GM18861 (cell line): ENCODE data around the gene TTBK2.
"Not testable (repeated sequence)": the region's sequence is repeated elsewhere in the genome, so short reads cannot be mapped to it uniquely, and the experiment has no call there.

Experiments
- ATAC-seq: cut with Tn5 transposase; IDR thresholded peaks from one replicate; pipeline ENCODE4 v1.9.1; 2021; ENCODE audit not compliant: unreplicated experiment

Gene TTBK2

DNA sequence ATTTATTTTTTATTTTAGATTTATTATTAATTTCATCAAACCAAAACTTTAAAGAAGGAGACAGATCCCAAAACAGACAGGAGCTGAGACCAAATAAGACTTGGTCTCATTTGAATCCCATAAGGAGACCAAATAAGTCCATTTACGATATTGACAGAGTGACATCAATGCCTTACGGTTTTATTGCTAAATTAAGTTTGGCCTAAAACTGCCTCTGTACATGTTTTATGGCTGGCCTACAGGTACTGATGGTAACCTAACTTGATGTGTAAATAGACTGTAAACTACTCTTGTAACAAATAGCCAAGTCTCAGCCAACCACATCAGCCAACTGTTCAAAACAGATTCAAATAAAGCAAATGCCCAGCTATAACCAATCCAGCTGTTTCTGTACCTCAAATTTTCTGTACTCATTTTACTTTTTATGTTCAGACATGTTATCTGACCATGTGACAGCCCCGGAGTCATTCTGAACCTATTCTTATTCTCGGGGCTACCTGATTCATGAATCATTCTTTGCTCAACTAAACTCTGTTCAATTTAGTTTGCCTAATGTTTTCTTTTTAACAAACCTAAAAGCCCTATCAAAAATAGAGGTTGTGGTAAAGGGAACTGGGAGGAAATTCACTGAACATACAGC is 94.2 kb downstream of the TTBK2 start:
- no peak for ATAC-seq

DNA sequence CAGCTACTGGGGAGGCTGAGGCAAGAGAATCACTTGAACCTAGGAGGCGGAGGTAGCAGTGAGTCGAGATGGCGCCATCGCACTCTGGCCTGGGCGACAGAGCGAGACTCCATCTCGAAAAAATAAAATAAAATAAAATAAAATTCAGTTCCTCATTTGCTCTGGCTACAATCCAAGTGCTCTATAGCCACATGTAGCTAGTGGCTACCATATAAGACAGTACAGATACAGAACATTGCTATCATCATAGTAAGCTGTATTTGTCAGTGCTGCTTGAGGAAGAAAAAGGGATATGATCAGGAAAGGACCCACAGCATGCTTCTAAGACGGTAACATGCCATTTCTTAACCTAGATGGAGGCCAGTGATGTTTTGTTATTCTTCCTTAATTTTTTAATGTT is 95.0 kb downstream of the TTBK2 start:
- no peak for ATAC-seq

DNA sequence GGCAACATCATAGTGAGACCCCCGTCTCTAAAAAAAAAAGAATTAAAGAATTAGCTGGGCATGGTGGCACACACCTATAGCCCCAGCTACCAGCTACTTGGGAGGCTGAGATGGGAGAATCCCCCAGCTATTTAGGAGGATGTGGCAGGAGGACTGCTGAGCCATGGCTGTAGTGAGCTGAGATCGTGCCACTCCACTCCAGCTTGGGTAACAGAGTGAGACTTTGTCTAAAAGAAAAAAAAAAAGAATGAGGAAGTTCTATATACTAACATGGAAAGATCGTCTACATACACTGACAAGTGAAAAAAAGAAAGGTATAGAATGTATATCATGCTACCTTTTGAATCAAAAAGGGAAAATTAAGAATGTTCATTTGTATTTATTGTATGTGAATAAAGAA is 99.8 kb downstream of the TTBK2 start:
- no peak for ATAC-seq

DNA sequence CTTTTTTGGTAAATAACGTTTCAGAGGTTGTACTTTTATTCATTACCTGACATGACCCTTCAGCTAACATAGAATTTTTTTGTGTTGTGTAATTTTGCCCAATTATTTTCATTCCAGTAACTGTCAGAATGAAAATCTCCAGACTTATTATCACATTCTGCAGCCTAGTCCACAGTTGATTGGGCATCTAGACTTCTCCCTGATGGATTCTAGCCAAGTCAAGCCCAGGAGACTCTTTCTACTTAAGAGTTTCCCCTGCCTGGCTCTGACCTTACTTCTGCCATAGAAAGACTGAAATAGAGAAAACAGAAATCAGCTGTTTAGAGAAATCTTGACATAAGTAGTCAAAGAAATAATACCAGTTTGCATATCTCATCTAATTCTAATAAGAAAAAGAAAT is 100.8 kb downstream of the TTBK2 start:
- ATAC-seq = no peak

DNA sequence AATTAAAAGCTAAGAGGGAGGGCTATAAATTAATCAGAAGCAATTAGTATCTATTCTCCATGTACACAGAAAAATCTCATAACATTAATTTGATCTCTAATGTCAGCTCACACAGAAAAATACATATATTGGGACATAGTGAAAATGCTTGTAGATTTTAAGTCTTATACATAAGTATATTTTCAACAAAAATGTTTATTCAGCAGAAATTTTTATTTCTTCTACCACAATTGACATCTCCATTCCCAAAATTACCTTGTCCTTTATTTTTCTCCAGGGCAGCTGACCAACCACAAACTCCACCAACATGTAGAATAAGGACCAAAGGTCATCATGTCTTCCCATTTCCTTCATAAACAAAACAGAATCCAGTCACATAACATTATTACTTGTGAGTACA is 109.1 kb downstream of the TTBK2 start:
- ATAC-seq = no peak

DNA sequence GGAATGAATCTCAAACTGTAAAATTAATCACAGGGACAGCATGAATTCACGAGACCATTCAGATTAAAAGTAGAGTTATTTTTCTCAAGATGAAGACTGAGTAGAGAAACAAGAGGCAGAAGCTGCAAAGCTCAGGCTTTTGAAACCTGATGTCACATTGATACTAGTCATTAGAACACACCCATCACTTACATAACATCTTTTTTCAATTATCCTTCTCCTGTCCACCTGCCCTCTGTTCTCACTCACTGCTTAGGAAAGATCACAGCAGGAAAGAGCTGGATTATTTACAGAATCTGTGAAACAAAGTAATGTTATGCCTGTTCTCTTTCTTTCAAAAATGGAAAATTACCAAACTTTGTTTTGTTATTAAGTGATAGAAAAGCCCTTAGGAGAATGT is 111.7 kb downstream of the TTBK2 start:
- no peak for ATAC-seq

DNA sequence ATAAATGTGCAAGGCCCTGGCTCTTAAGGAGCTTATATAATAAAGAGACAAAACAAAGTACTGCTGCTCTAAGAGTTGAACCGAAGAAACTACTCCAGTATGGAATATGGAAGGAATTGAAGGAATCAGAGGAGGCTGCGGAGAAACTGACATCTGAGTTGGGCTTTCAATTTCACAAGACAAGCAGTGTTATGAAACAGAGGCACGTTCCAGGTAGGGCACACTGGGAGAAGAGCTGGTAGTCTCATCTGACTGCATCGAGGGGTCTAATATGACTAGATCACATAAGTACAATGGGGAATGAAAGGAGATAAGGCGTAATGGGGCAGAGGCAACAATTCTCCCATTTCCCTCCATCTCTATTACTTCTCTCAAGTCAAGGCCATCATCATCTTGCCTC is 115.3 kb downstream of the TTBK2 start:
- no peak for ATAC-seq

DNA sequence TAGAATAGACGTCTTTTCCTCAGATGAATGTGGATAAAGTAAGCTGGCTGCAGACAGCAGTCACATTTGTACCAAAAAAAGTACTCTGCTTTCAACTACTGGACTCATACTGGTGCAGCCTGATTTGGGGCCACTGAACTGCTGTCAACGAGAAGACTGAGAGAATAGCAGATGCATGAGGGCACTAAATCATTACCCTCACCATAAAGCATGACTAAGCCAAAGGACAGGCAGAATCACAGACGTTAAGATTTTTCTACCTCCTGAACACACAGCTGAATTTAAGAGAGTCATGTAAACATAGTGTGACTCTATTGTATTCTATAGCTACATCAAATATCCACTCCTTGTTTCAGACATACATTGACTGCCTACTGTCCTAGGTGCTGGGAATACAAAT is 115.8 kb downstream of the TTBK2 start:
- ATAC-seq = no peak

DNA sequence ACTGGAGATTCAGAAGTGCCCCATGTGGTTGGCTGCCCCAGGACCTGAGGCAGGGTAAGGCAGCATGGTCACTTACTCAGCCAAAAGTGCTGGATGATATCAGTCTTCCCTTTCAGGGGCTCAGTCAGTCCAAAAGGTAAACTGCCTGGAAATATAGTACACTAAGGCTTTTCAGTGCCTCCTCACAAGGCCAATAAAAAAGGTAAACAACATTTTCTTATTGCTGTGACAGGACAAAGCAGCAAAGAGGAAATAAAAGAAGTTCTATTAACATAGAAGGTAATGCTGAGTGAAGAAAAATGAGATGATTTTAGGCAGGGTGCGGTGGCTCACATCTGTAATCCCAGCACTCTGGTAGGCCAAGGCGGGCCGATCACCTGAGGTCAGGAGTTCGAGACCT is 117.1 kb downstream of the TTBK2 start:
- no peak for ATAC-seq

DNA sequence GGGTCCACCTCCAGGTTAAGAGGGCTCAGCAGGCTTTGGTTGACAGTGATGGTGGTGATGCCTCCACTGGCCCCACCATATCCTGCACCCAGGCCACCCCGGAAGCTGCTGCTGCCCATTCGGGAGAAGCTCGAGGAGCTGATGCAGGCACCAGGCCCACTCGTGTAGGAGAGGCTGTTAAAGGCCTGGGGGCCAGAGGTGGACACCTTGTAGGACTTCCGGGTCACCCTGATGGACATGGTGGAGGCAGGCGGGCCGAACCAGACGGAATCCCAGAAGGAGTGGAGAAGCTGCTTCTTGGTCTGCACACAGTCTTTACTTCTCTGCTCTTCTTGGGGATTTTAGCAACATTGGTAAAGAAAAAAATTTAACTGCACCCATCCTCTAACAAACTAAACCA is 118.4 kb downstream of the TTBK2 start:
- ATAC-seq = no peak

DNA sequence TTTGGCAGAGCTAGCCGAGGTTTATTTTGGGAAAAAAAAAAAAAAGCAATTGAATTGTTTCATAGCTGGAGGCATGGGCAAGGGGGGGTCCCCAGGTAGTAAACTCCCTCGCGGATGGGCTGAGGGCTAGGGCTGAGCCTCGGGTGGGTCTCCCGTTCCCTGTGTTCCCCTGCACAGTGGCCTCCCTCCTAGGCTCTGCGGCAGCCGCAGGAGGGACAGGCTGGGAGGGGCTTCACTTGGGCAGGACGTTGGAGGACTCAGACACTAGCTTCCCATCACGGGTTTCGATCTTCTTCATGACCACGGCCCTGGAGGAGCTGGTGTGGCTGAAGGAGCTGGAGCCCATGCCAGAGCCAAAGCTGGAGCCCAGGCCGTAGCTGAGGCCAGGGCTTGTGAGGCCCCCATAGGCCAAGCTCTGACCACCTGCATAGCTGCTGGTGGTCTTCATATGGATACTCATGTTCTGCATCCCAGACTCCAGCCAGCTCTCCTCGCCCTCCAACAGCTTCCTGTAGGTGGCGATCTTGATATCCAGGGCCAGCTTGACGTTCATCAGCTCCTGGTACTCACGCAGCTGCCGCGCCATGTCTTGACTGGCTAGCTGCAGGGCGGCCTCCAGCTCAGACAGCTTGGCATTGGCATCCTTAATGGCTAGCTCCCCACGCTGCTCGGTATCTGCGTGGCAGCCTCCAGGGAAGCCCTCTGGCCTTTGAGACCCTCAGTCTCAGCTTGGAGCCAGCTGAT is 119.7 kb downstream of the TTBK2 start:
- ATAC-seq = no peak

DNA sequence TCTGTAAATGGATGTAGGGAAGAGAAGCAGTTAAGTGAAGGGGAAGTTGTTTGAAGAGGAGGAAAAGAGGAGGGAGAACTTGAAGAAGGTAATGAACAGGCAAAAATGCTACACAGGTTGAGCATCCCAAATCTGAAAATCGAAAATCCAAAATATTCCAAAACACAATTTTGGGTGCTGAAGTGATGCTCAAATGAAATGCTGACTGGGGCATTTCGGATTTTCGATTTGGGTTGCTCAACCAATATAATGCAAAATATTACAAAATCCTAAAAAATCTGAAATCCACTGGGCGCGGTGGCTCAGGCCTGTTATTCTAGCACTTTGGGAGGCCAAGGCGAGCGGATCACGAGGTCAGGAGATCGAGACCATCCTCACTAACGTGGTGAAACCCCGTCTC is 121.8 kb downstream of the TTBK2 start:
- ATAC-seq = no peak

DNA sequence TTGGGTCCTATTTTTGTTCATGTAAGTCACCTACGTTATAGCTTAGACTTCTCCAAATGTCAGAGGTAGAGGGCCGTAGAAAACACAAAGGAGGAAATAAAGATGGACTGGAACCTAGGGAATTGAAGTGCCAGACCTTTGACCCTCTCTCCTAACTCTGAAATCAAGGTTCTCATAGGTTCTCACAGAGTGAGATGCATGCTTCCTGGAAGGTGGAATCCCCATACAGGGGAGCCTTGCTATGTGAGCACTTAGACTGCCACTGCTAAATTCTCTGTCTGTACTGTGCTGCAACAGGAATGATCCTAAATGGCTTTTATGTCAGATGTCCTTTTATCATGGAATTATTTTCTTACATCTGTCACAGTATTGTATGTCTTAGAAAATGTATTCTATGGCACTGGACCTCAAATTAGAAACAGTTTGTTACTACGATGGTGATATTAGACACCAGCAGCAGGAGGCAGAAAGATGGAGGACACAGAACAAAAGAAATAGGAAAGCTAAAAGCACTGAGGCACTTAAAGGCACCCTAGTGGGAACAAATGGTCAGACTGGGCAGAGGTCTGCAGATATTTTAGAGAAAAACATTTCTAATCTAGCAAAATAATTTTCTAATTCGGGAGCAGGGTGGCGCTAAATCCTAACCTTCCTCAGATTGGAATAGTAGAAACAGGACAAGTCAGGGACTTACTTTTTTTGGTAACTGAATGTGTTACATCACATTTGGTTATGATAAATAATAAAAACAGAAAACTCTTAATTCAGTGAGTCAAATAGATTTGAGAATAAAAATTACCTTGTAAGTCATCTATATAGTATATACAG is 123.4 kb downstream of the TTBK2 start:
- no peak for ATAC-seq

DNA sequence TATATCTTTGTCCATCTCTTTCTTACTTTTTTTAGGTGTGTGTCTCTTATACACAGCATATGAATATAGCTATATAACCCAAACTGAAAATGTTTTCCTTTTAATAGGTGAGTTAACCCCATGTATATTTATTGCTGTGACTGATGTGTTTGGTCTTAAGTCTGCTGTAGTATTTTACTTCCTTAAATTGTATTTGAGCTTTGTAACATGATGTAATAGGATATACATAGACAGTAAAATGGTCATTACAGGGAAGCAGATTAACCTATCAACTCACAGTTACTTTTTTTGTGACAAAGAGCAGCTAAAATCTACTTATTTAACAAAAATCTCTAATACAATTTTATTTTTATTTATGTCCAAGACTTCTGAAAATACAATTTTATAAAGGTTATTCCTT is 131.9 kb downstream of the TTBK2 start:
- ATAC-seq = no peak

DNA sequence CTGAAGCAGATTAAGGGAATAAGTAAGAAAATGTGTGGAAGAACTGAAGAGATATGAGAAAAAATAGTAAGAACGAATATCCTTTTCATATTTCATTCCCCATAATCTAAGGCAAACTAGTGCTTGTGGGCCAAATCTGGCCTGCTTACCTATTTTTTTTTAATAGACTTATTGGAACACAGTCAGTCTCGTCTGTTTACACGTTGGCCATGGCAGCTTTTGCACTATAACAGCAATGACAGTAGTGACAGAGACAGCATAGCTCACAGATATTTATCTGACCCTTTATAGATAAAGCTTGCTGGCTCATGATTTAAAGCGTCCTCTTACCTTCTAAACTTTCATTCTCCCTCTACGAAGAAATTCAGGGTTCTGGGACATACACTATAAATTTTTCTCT is 133.6 kb downstream of the TTBK2 start:
- ATAC-seq = no peak

DNA sequence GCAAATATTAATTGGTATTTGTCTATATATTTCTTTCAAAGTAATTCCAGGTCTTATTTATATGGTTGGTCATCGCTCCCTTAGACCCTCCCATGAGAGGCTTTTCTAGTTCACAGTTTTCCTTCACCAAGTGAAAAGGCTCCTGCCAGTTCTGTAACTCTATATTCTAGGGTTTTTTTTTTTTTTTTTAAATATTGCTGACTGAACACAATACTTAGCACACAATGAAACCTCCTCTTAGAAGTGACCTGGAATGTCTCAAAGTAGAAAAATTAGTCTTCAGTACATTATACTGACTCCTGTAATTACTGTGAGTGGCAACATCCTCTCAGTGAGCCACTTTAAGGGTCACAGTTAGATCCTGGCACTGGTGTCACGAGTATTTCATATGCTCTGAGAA is 135.0 kb downstream of the TTBK2 start:
- no peak for ATAC-seq

DNA sequence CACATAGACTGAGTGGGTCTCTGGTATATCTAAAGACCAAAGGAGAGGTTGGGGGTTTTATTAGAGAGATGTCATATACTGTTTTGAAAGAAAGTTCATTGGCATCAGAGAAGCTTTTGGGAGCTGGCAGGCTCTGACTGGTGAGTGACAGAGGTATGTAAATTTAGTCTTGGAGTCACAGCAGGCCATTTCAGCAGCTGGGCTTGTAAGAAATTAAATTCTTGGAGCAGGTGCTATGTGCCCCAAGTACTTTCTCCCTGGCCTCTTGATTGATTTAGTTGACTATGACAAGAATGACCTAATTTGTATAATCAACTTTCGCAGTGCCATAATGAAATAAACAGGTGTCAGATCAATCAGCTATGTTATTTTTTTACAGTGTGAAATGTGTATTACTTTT is 135.9 kb downstream of the TTBK2 start:
- ATAC-seq = no peak

DNA sequence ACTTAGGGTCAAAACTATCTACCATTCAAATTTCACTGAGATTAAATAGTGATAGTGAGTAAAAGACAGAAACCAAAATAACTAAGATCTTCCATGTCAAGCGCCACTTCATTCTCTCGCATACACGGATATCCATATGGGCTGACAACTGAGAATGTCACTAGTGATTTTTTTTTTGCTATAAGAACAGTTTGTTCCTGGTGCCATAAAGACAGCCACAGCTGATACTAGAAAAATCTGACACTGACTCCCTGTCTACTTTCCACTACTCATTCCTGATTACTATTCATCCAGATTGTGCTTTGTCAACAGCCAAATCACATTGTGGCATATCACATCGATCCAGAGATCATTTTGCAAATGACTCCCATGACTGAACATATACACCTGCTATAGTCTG is 137.9 kb downstream of the TTBK2 start:
- ATAC-seq = no peak

DNA sequence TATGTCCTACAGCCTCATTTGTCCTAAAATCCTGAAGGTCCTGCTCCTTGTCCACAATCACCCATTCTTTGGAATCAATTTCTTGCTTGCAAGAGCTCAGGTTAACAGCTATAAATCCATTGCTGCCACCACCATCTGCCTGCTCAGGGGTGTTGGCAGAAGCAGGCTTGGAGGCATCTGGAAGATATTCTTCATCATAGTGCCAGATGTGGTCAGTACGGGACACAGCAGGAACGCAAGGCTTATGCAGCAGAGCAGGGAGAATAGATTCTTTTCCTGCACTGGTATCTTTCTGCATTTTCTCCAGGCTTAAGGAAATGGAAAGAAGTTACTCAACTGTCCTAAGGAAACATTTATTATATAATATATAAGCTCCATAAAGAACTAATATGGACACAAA is 145.2 kb downstream of the TTBK2 start:
- ATAC-seq = no peak

DNA sequence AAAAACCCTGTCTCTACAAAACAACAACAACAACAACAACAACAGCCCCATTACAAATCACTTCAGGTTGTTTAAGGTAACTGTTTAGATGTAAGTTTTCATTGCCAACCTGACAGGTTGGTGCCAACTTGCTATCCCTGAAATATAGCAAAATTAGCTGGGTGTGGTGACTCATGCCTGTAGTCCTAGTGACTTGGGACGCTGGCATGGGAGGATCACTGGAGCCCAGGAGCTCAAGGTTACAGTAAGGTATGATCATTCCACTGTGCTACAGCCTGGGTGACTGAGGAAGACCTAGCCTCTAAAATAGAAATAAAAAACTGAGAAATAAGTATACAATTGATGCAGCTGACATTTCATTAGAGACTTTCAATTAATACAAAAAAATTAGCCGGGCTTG is 147.7 kb downstream of the TTBK2 start:
- no peak for ATAC-seq

DNA sequence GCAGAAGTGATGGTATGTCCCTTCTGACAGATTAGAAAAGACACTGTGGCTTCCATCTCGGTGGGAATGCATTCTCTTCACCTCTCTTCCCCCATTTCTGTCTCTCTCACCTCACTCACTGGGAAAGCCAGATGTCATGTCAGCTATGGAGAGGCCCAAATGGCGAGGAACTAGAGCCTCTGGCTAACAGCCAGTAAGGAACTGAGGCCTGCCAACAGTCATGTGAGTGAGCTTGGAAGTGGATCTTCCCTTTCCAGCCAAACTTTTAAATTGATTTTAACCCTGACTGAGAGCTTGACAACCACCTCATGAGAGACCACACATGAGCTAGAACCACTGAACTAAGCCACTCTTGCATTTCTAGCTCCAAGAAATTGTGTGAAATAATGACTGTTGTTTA is 148.4 kb downstream of the TTBK2 start:
- ATAC-seq = no peak

DNA sequence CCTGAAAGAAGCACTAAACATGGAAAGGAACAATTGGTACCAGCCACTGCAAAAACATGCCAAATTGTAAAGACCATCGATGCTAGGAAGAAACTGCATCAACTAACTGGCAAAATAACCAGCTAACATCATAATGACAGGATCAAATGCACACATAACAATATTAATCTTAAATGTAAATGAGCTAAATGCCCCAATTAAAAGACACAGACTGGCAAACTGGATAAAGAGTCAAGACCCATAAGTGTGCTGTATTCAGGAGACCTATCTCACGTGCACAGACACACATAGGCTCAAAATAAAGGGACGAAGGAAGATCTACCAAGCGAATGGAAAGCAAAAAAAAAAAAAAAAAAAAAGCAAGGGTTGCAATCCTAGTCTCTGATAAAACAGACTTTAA is 154.5 kb downstream of the TTBK2 start:
- ATAC-seq = not testable (repeated sequence)
